H1 (cell line): ENCODE results near the gene CLDN7. TPM values are rescaled to one million over a fixed set of nuclear protein-coding genes. Genes with fewer than 3 reads are reported as not detected.
A peak's percentile ranks its signal among the peaks of the same experiment; 100 is the strongest.

Source experiments
- CTCF ChIA-PET: fragments of 300-600 bp; sonication (Branson Sonifier 250); formaldehyde crosslinking; loops from one replicate; lab custom pipeline; 2021; ENCODE audit not compliant: partially characterized antibody; lab: Charles Lee
- POLR2A ChIA-PET: fragments of 300-600 bp; sonication (Branson Sonifier 250); formaldehyde crosslinking; loops from one replicate; lab custom pipeline; 2021; ENCODE audit warnings: inconsistent platforms; ENCODE audit not compliant: partially characterized antibody; lab: Charles Lee
- DNase-seq, 2 experiments: peaks; one replicate each; pipeline versions ENCODE4 v3.0.0 to v3.0.0-alpha.2; 2010 to 2022; ENCODE audit warnings: low spot score in 2 of 2, low read depth in 1 of 2, mixed read lengths in 1 of 2
- FAIRE-seq: peaks from 2 replicates; lab custom pipeline; 2011; peaks lifted over from hg19 to GRCh38; lab: Jason Lieb, UNC
- H2AFZ ChIP-seq: 2 replicates; pipeline ENCODE4 v1.8.1; 2012; ENCODE audit warnings: low read length, inconsistent platforms
- H2AK5ac ChIP-seq: 2 replicates; pipeline ENCODE4 v1.6.1; 2013; ENCODE audit warnings: low read depth, low read length
- H2BK120ac ChIP-seq: replicated peaks from 2 replicates; pipeline ENCODE3; 2013; ENCODE audit warnings: low read depth, low read length, inconsistent platforms
- H2BK12ac ChIP-seq: 2 replicates; pipeline ENCODE4 v1.6.1; 2013; ENCODE audit warnings: low read depth, low read length
- H2BK15ac ChIP-seq: 2 replicates; pipeline ENCODE4 v1.6.1; 2013; ENCODE audit warnings: low read length
- H2BK20ac ChIP-seq: 2 replicates; pipeline ENCODE4 v1.6.1; 2013; ENCODE audit warnings: low read length
- H2BK5ac ChIP-seq: 2 replicates; pipeline ENCODE4 v1.6.1; 2013; ENCODE audit warnings: low read depth, low read length
- H3K14ac ChIP-seq: 2 replicates; pipeline ENCODE4 v1.6.1; 2013; ENCODE audit warnings: inconsistent platforms; ENCODE audit not compliant: insufficient read length
- H3K18ac ChIP-seq: 2 replicates; pipeline ENCODE4 v1.6.1; 2013; ENCODE audit warnings: low read length; ENCODE audit errors: extremely low read depth
- H3K23ac ChIP-seq: 2 replicates; pipeline ENCODE4 v1.6.1; 2013; ENCODE audit warnings: inconsistent platforms; ENCODE audit not compliant: insufficient read length
- H3K23me2 ChIP-seq: 2 replicates; pipeline ENCODE4 v1.6.1; 2013; ENCODE audit warnings: low read depth, low read length
- H3K27ac ChIP-seq: 2 replicates; pipeline ENCODE4 v1.6.1; 2011; ENCODE audit warnings: low read depth, low read length, inconsistent platforms
- H3K27me3 ChIP-seq, 4 experiments: replicated peaks in 1 of 4; 1 replicate in 1 of 4; 2 replicates in 3 of 4; pipeline versions ENCODE4 v1.6.1 to v1.8.1; 2011 to 2013; ENCODE audit warnings: low read length in 3 of 4, mild to moderate bottlenecking in 3 of 4, inconsistent platforms in 2 of 4, mixed read lengths in 2 of 4, moderate library complexity in 1 of 4; ENCODE audit not compliant: control insufficient read depth in 3 of 4, insufficient read depth in 3 of 4; ENCODE audit errors: extremely low read depth in 1 of 4
- H3K36me3 ChIP-seq, 4 experiments: 2 replicates each; pipeline versions ENCODE4 v1.6.1 to v1.8.1; 2011 to 2013; ENCODE audit warnings: mild to moderate bottlenecking in 4 of 4, low read length in 3 of 4, moderate library complexity in 2 of 4, control low read depth in 1 of 4, inconsistent platforms in 1 of 4; ENCODE audit not compliant: insufficient read depth in 4 of 4, control insufficient read depth in 2 of 4
- H3K4ac ChIP-seq: replicated peaks from 2 replicates; pipeline ENCODE3; 2013; ENCODE audit warnings: low read length, low read depth, mixed read lengths, inconsistent platforms; ENCODE audit not compliant: insufficient read length
- H3K4me1 ChIP-seq, 4 experiments: replicated peaks in 1 of 4; 1 replicate in 1 of 4; 2 replicates in 3 of 4; pipeline versions ENCODE4 v1.6.1 to v1.8.1; 2011 to 2013; ENCODE audit warnings: low read length in 3 of 4, inconsistent platforms in 2 of 4, mixed read lengths in 1 of 4; ENCODE audit not compliant: insufficient read depth in 4 of 4, control insufficient read depth in 3 of 4
- H3K4me2 ChIP-seq, 2 experiments: 2 replicates each; pipeline versions ENCODE4 v1.6.1 to v1.8.1; 2011 to 2013; ENCODE audit warnings: low read depth in 2 of 2, low read length in 2 of 2, control low read depth in 1 of 2, inconsistent platforms in 1 of 2, mild to moderate bottlenecking in 1 of 2; ENCODE audit not compliant: insufficient read depth in 1 of 2
- H3K4me3 ChIP-seq, 4 experiments: fragments of 200-600, 300-600 bp in 1 of 4; sonication (generic), shearing (Covaris generic), sonication (Bioruptor Twin) in 1 of 4; 2 replicates each; pipeline versions ENCODE4 v1.5.1 to v1.8.1; 2011 to 2016; ENCODE audit warnings: low read length in 4 of 4, low read depth in 3 of 4, control low read depth in 2 of 4, inconsistent platforms in 2 of 4, mild to moderate bottlenecking in 2 of 4, mixed read lengths in 1 of 4, moderate library complexity in 1 of 4; ENCODE audit not compliant: insufficient read depth in 2 of 4; ENCODE audit errors: extremely low read depth in 1 of 4
- H3K56ac ChIP-seq: replicated peaks from 2 replicates; pipeline ENCODE3; 2013; ENCODE audit warnings: low read depth, mild to moderate bottlenecking, mixed read lengths, low read length, inconsistent platforms; ENCODE audit not compliant: insufficient read length
- H3K79me1 ChIP-seq: 2 replicates; pipeline ENCODE4 v1.6.1; 2013; ENCODE audit warnings: low read depth, low read length, control low read depth
- H3K79me2 ChIP-seq, 2 experiments: 2 replicates each; pipeline versions ENCODE4 v1.6.1 to v1.8.1; 2012 to 2013; ENCODE audit warnings: low read length in 2 of 2, mild to moderate bottlenecking in 2 of 2, inconsistent platforms in 1 of 2; ENCODE audit not compliant: insufficient read depth in 2 of 2, control insufficient read depth in 1 of 2
- H3K9ac ChIP-seq, 4 experiments: replicated peaks in 1 of 4; 1 replicate in 1 of 4; 2 replicates in 3 of 4; pipeline versions ENCODE4 v1.6.1 to v1.8.1; 2011 to 2013; ENCODE audit warnings: low read depth in 3 of 4, low read length in 3 of 4, control low read depth in 2 of 4, mild to moderate bottlenecking in 2 of 4, moderate library complexity in 2 of 4, inconsistent platforms in 1 of 4; ENCODE audit errors: extremely low read depth in 1 of 4
- H3K9me3 ChIP-seq, 2 experiments: 2 replicates each; pipeline versions ENCODE4 v1.6.1 to v1.8.1; 2012 to 2013; ENCODE audit warnings: mild to moderate bottlenecking in 2 of 2, moderate library complexity in 2 of 2, control low read depth in 1 of 2, inconsistent platforms in 1 of 2, low read depth in 1 of 2, low read length in 1 of 2, mixed read lengths in 1 of 2; ENCODE audit not compliant: insufficient read depth in 2 of 2
- H4K20me1 ChIP-seq, 2 experiments: replicated peaks in 1 of 2; 2 replicates each; pipeline versions ENCODE3 to v1.8.1; 2011 to 2013; ENCODE audit warnings: inconsistent platforms in 2 of 2, low read length in 2 of 2, mild to moderate bottlenecking in 1 of 2; ENCODE audit not compliant: insufficient read depth in 2 of 2, control insufficient read depth in 1 of 2
- H4K5ac ChIP-seq: 2 replicates; pipeline ENCODE4 v1.6.1; 2013; ENCODE audit warnings: low read length, low read depth, mixed read lengths, inconsistent platforms; ENCODE audit not compliant: insufficient read length
- H4K8ac ChIP-seq: 2 replicates; pipeline ENCODE4 v1.8.0; 2013; ENCODE audit warnings: mild to moderate bottlenecking, moderate library complexity, low read length, inconsistent platforms; ENCODE audit not compliant: insufficient read depth; ENCODE audit errors: extremely low read depth
- H4K91ac ChIP-seq: replicated peaks from 2 replicates; pipeline ENCODE3; 2013; ENCODE audit warnings: low read length, mixed read lengths, inconsistent platforms; ENCODE audit not compliant: insufficient read length
- CBX8 ChIP-seq: fragments of 300-800, 300-1000 bp; sonication (generic); IDR thresholded peaks from 2 replicates; pipeline ENCODE4 v1.7.1; 2016; ENCODE audit warnings: low read depth, low read length, borderline replicate concordance
- EZH2 ChIP-seq: fragments of 200-600 bp; sonication (generic); IDR thresholded peaks from 2 replicates; pipeline ENCODE4 v1.7.1; 2012; ENCODE audit warnings: low read depth, mild to moderate bottlenecking, moderate library complexity, low read length, inconsistent platforms; ENCODE audit not compliant: severe bottlenecking
- KDM4A ChIP-seq: IDR thresholded peaks from one replicate; pipeline ENCODE4 v1.7.1; 2012; ENCODE audit warnings: low read depth, mild to moderate bottlenecking, moderate library complexity, low read length, inconsistent platforms; ENCODE audit not compliant: severe bottlenecking
- MAX ChIP-seq: IDR thresholded peaks from 2 replicates; pipeline ENCODE4 v1.6.1; 2012; ENCODE audit warnings: inconsistent platforms
- RAD21 ChIP-seq, 2 experiments: IDR thresholded peaks in 1 of 2; conservative IDR thresholded peaks in 1 of 2; 2 replicates each; pipeline ENCODE4 v1.6.1; 2011; ENCODE audit warnings: low read depth in 2 of 2, low read length in 2 of 2, improper control_type of control experiment in 1 of 2, inconsistent platforms in 1 of 2, mild to moderate bottlenecking in 1 of 2, moderate library complexity in 1 of 2
- SP1 ChIP-seq: IDR thresholded peaks from 2 replicates; pipeline ENCODE4 v1.6.1; 2011; ENCODE audit warnings: low read depth, low read length
- TEAD4 ChIP-seq: IDR thresholded peaks from 2 replicates; pipeline ENCODE4 v1.6.1; 2012; ENCODE audit warnings: low read depth, low read length, inconsistent platforms, mixed read lengths
- USF2 ChIP-seq: IDR thresholded peaks from 2 replicates; pipeline ENCODE4 v1.6.1; 2011; ENCODE audit warnings: low read length, improper control_type of control experiment
- WGBS, 2 experiments: shearing (Covaris generic) in 1 of 2; methylation state at CpG; one replicate each; pipeline versions ENCODE4 v1.1.6 to v1.1.7; 2013 to 2015; ENCODE audit warnings: low lambda C conversion rate in 2 of 2, mixed read lengths in 2 of 2, inconsistent platforms in 1 of 2, low coverage in 1 of 2, missing lambda C conversion rate in 1 of 2; ENCODE audit not compliant: insufficient replicate concordance in 2 of 2, insufficient coverage in 1 of 2, insufficient read length in 1 of 2; ENCODE audit errors: extremely low coverage in 1 of 2, missing lambda C conversion rate in 1 of 2; 5-methylcytosine and 5-hydroxymethylcytosine counted together
- polyA plus RNA-seq, 7 experiments: library from polyadenylated mRNA; depleted of rRNA in 3 of 7; stranded (reverse) in 5 of 7; unstranded in 2 of 7; fragments of >200 nt in 5 of 7; fragments of 200-250 nt in 2 of 7; gene quantifications; 1 replicate in 5 of 7; 2 replicates in 1 of 7; 4 replicates in 1 of 7; pipeline versions ENCODE4 v1.2.1 to v1.2.3, GENCODE V29; 2011 to 2013; ENCODE audit warnings: missing spikeins in 2 of 7, mixed read lengths in 2 of 7
- total RNA-seq: library from RNA; stranded (reverse); fragmentation: NEBNext Ultra II Directional; extraction: Animal tissue kit (Norgen Biotek cat#: 25700); gene quantifications from 2 replicates; pipeline ENCODE4 v1.2.1, GENCODE V29; 2021

The CLDN7 gene
- total and polyA plus RNA-seq, 2 of the 8 experiments (the other 6 are each of a cell fraction or from before 2014, with no cell fraction given): 118 to 119 TPM

GRCh38 chr17:7236808-7237207, 25.5 kb downstream of the CLDN7 start:
- Histone ChIP-seq H4K20me1 (peaks cover 16 to 27% of the 10 kb centered on the region in 2 experiments), H3K27ac (no peak overlapping the region), H2BK20ac (no peak overlapping the region), H3K79me1 (peaks cover 12% of the 10 kb centered on the region), H3K4me3 (peak overlapping the region in 1 of 4 experiments; percentile 95; a peak in 2 of 8 replicates), H4K5ac (no peak overlapping the region), H3K79me2 (peaks cover 12 to 68% of the 10 kb centered on the region in 2 experiments), H2BK12ac (no peak overlapping the region), H3K18ac (no peak overlapping the region), H3K23ac (no peak overlapping the region), H2BK120ac (no peak overlapping the region), H3K9me3 (no peaks in the 10 kb centered on the region), H4K91ac (no peak overlapping the region), H3K4me2 (peak overlapping the region; percentile 74 to 77; a peak in 3 of 4 replicates), H2BK15ac (no peak overlapping the region), H3K9ac (no peak overlapping the region), H3K56ac (no peak overlapping the region), H3K36me3 (peaks cover 15 to 36% (median 22%) of the 10 kb centered on the region in 4 experiments; a peak in 6 of 8 replicates), H2BK5ac (no peak overlapping the region), H4K8ac (0 out of 2 replicates have a peak overlapping the region, but pooled peaks have one; percentile 41), H3K23me2 (peaks cover 7% of the 10 kb centered on the region; the same call in 1 of the 2 replicates), H3K4me1 (peaks cover 5 to 24% (median 12%) of the 10 kb centered on the region in 4 experiments), H2AFZ (no peak overlapping the region), H3K27me3 (no peaks in the 10 kb centered on the region), H3K4ac (no peak overlapping the region), H2AK5ac (no peak overlapping the region), H3K14ac (no peak overlapping the region)
- ChIA-PET CTCF (interaction anchor here (0.7 to 6.4 kb wide), 4 partner anchors 16 to 215 kb away, joined by 3 to 46 read pairs (median 4); partner anchors contain the start of genes ACADVL and DLG4), POLR2A (interaction anchor here (1.2 to 19.7 kb wide), 9 partner anchors 12 to 352 kb away, joined by 3 to 386 read pairs (median 22); partner anchors contain the start of genes ACADVL, CLDN7, CTDNEP1 and DLG4)
- WGBS, 2 experiments: 92 to 100% methylated on average over 1 to 6 of the region's 6 CpGs
- TF ChIP-seq USF2 (no peak), TEAD4 (no peak), MAX (no peak), KDM4A (no peak), EZH2 (no peak), RAD21 (IDR thresholded peaks at IDR 0.05 in 1 of 2, conservative IDR thresholded peaks at IDR 0.05 in 1 of 2; ENCODE audit: low read depth in 2 of 2, low read length in 2 of 2) (no peak), SP1 (no peak), CBX8 (no peak)
- DNase-seq: no peak
- FAIRE-seq: no peak
